Sigmoid colon (tissue), 7 donors: ENCODE results near the gene PLCD1. TPM values are rescaled to one million over a fixed set of nuclear protein-coding genes. Genes with fewer than 3 reads are reported as not detected.

Experiments used
- DNase-seq: peaks from one replicate; pipeline ENCODE4 v3.0.0-alpha.2; 2019
- H3K27ac ChIP-seq, 4 donors: fragments of 200-600 bp; sonication (generic); one replicate each; pipeline ENCODE4 v1.5.1; 2016 to 2019; ENCODE audit warnings: mild to moderate bottlenecking in 1 of 4
- H3K27me3 ChIP-seq, 3 donors: fragments of 200-600 bp; sonication (generic); one replicate each; pipeline ENCODE4 v1.5.1; 2019; ENCODE audit warnings: mild to moderate bottlenecking in 1 of 3
- H3K36me3 ChIP-seq, 4 donors: fragments of 200-600 bp; sonication (generic); one replicate each; pipeline ENCODE4 v1.5.1; 2016 to 2019
- H3K4me1 ChIP-seq, 4 donors: fragments of 200-600 bp; sonication (generic); one replicate each; pipeline ENCODE4 v1.5.1; 2017 to 2019
- H3K4me3 ChIP-seq, 4 donors: fragments of 200-600 bp; sonication (generic); one replicate each; pipeline ENCODE4 v1.5.1; 2017 to 2019; ENCODE audit warnings: mild to moderate bottlenecking in 2 of 4, moderate library complexity in 1 of 4
- H3K9me3 ChIP-seq, 4 donors: fragments of 200-600 bp in 3 of 4; sonication (generic) in 3 of 4; one replicate each; pipeline versions ENCODE4 v1.5.1 to v1.6.1; 2013 to 2019
- EP300 ChIP-seq, 4 donors: sonication (generic); formaldehyde crosslinking; IDR thresholded peaks; one replicate each; pipeline ENCODE4 v1.6.1; 2017; ENCODE audit warnings: antibody characterized with exemption in 4 of 4
- POLR2A ChIP-seq, 2 donors: fragments of 450-650 bp; IDR thresholded peaks; one replicate each; pipeline ENCODE4 v1.6.1; 2016; ENCODE audit warnings: antibody characterized with exemption in 2 of 2, mild to moderate bottlenecking in 2 of 2, moderate library complexity in 2 of 2
- POLR2AphosphoS5 ChIP-seq, 4 donors: sonication (generic); formaldehyde crosslinking; IDR thresholded peaks; one replicate each; pipeline ENCODE4 v1.6.1; 2017; ENCODE audit warnings: antibody characterized with exemption in 4 of 4
- WGBS, 2 donors: extraction: QIAGEN DNeasy Blood & Tissue Kit; methylation state at CpG; one replicate each; pipeline ENCODE4 v1.1.7; 2013; 5-methylcytosine and 5-hydroxymethylcytosine counted together
- intact Hi-C: fragments of 100-400 bp; cut with DNase I; formaldehyde crosslinking; loops from one replicate; pipeline ENCODE4 v1.15.1; 2023
- polyA plus RNA-seq, 3 donors: library from polyadenylated mRNA; stranded (reverse); fragments of 200-250 nt; gene quantifications; one replicate each; pipeline ENCODE4 v1.2.3, GENCODE V29; 2013
- total RNA-seq, 4 donors: library from RNA; depleted of rRNA; stranded (reverse); fragments of >200 nt; gene quantifications; one replicate each; pipeline ENCODE4 v1.1.0, GENCODE V29; 2016
- TF ChIP-seq, protein P1 (sequence below), 4 experiments: fragments of 450-650 bp in 3 of 4; fragments of 200-600 bp in 1 of 4; IDR thresholded peaks; one replicate each; pipeline ENCODE4 v1.5.1; 2016 to 2019; ENCODE audit warnings: antibody characterized with exemption in 4 of 4, mild to moderate bottlenecking in 3 of 4, moderate library complexity in 2 of 4
- donor health status: healthy with polysubstance abuse.
- donor health status: Bipolar disorder and iron deficiency.
- donor health status: healthy.

Gene PLCD1
- total and polyA plus RNA-seq, 7 donors = 10.3 to 139 (median 22.7) TPM

DNA sequence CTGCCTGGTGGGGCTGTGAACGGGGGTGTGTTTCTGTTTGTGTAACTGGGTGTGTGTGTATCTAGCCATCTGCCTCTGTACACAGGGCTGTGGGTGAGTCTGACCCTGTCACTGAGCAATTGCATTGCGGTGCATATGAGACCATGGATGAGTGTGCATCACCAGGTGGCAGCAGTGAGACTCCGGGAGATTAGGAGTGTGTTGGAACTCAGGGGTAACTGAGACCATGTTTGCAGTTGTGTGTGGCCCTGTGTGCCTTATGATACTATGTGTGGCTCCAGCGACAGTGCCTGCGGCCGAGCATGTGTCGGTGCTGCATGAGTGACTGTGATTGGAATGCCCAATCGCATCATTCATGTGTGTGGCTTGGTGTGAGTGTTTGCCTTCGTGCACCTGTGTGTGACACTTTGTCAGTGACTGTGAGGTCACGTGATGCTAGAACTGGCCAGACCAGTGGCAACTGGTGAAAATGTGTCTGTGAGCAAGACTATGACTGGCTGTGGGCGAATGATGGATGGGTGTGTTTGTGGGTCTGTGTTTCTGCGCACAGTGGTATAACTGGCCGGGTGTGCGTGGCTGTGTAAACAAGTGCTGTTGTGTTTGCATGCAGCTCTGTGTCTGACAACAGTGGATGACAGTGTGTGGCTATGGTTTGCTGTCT, 24.9 kb downstream of the PLCD1 start:
- TF ChIP-seq, protein P1, sequence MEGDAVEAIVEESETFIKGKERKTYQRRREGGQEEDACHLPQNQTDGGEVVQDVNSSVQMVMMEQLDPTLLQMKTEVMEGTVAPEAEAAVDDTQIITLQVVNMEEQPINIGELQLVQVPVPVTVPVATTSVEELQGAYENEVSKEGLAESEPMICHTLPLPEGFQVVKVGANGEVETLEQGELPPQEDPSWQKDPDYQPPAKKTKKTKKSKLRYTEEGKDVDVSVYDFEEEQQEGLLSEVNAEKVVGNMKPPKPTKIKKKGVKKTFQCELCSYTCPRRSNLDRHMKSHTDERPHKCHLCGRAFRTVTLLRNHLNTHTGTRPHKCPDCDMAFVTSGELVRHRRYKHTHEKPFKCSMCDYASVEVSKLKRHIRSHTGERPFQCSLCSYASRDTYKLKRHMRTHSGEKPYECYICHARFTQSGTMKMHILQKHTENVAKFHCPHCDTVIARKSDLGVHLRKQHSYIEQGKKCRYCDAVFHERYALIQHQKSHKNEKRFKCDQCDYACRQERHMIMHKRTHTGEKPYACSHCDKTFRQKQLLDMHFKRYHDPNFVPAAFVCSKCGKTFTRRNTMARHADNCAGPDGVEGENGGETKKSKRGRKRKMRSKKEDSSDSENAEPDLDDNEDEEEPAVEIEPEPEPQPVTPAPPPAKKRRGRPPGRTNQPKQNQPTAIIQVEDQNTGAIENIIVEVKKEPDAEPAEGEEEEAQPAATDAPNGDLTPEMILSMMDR (IDR thresholded peaks at IDR 0.05) = peak; percentile 56 to 61 (median 60)
- TF ChIP-seq EP300 (IDR thresholded peaks at IDR 0.05) (no peak), POLR2A (IDR thresholded peaks at IDR 0.05) (no peak), POLR2AphosphoS5 (IDR thresholded peaks at IDR 0.05) (no peak)
- H3K27ac ChIP-seq = peak overlapping the region in 2 of 4 donors; percentile 25 to 46
- H3K4me3 ChIP-seq = no peak overlapping the region
- intact Hi-C loops = no loop called here
- DNase-seq = peak; percentile 82
- no peaks in the 10 kb centered on the region for H3K9me3 ChIP-seq
- WGBS, 2 donors = 17 to 63% methylated on average over 14 of the region's 14 CpGs
- peaks cover 0 to 46% (median 12%) of the 10 kb centered on the region in 4 donors for H3K36me3 ChIP-seq
- no peaks in the 10 kb centered on the region for H3K27me3 ChIP-seq
- peaks cover 0 to 16% (median 6%) of the 10 kb centered on the region in 4 donors for H3K4me1 ChIP-seq

DNA sequence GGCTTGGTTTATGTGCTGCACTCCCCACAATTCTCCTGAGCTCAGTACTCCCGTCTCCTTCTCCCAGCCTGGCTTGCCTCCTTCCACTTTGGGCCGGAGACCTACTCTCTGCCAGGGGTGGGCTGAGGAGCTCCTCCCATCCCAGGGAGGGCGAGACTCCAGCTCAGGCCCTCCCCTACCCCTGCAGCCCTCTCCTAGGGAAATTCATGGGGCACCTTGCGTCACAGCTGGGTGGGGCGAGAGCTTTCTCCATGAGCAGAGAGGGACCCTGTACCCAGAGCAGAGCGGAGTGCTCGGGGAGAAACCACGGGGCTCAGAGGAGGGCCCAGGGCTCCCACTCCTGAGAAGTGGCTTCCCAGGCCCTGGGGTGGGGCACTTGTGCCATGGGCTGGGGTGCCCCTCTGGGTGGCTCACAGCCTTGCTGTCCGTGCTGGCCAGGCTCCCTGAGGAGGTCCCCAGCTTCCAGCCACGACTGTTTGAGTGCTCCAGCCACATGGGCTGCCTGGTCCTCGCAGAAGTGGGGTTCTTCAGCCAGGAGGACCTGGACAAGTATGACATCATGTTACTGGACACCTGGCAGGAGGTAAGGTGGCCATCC, 25.5 kb downstream of the PLCD1 start:
- Histone ChIP-seq H3K4me3 (no peak overlapping the region), H3K27me3 (no peaks in the 10 kb centered on the region), H3K27ac (peak overlapping the region in 2 of 4 donors; percentile 25 to 46), H3K9me3 (no peaks in the 10 kb centered on the region), H3K4me1 (peaks cover 0 to 22% (median 7%) of the 10 kb centered on the region in 4 donors), H3K36me3 (peaks cover 0 to 45% (median 12%) of the 10 kb centered on the region in 4 donors)
- TF ChIP-seq EP300 (IDR thresholded peaks at IDR 0.05) = no peak
- no peak for TF ChIP-seq POLR2AphosphoS5 (IDR thresholded peaks at IDR 0.05)
- TF ChIP-seq, protein P1 (IDR thresholded peaks at IDR 0.05) = no peak
- TF ChIP-seq POLR2A (IDR thresholded peaks at IDR 0.05) = no peak
- DNase-seq = peak; percentile 64
- 30 to 68% methylated on average over 11 of the region's 11 CpGs for whole genome bisulfite sequencing, 2 donors
- intact Hi-C loops = loop anchor here (2.0 kb wide), 1 partner anchor 149 kb away; no protein-coding TSS in a partner anchor

GRCh38 chr3:38003371-38003816, 26.0 kb downstream of the PLCD1 start:
- no peaks in the 10 kb centered on the region for H3K9me3 ChIP-seq
- peak overlapping the region in 1 of 4 donors; percentile 46 for H3K27ac ChIP-seq
- intact Hi-C loops = loop anchor here (2.0 kb wide), 1 partner anchor 149 kb away; no protein-coding TSS in a partner anchor
- 17 to 58% methylated on average over 7 of the region's 7 CpGs for WGBS, 2 donors
- no peaks in the 10 kb centered on the region for H3K27me3 ChIP-seq
- peaks cover 0 to 40% (median 12%) of the 10 kb centered on the region in 4 donors for H3K36me3 ChIP-seq
- TF ChIP-seq, protein P1 (IDR thresholded peaks at IDR 0.05) = peak; percentile 51 to 86 (median 70)
- TF ChIP-seq EP300 (IDR thresholded peaks at IDR 0.05) = no peak
- H3K4me1 ChIP-seq = peaks cover 0 to 24% (median 10%) of the 10 kb centered on the region in 4 donors
- peak; percentile 86 for DNase-seq
- no peak overlapping the region for H3K4me3 ChIP-seq

DNA sequence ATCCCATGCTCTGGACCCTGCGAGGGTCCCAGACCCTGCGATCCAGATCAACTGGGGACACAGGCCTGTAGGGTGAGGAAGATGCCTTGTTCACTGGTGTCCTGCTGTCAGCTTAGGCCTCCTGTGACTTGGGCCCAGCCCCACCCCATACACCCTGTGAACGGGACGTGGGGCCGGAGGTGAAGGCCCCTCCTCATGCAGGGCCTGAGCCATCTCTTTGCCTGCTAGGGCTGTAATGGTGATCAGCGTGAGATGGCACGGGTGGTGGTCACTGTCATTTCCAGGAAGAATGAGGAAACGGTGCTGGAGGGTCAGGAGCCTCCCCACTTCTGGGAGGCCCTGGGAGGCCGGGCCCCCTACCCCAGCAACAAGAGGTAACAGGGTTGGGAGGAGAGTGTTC, 26.5 kb downstream of the PLCD1 start:
- no peak overlapping the region for H3K4me3 ChIP-seq
- no peaks in the 10 kb centered on the region for H3K27me3 ChIP-seq
- intact Hi-C loops = loop anchor here (2.0 kb wide), 1 partner anchor 148 kb away; no protein-coding TSS in a partner anchor
- DNase-seq = peak; percentile 59
- H3K36me3 ChIP-seq = peaks cover 0 to 36% (median 9%) of the 10 kb centered on the region in 4 donors
- WGBS, 2 donors = 68 to 83% methylated on average over 9 of the region's 9 CpGs
- no peaks in the 10 kb centered on the region for H3K9me3 ChIP-seq
- H3K4me1 ChIP-seq = peaks cover 0 to 29% (median 15%) of the 10 kb centered on the region in 4 donors
- TF ChIP-seq POLR2A (IDR thresholded peaks at IDR 0.05) (no peak), EP300 (IDR thresholded peaks at IDR 0.05) (no peak), POLR2AphosphoS5 (IDR thresholded peaks at IDR 0.05) (no peak)
- TF ChIP-seq, protein P1 (IDR thresholded peaks at IDR 0.05) = no peak
- no peak overlapping the region for H3K27ac ChIP-seq
